AG08396 (cell line): ENCODE measurements around the gene ABCC4.

ENCODE experiments used
- DNase-seq: peaks from one replicate; pipeline ENCODE4 v3.0.0; 2012; ENCODE audit warnings: low spot score, mixed read lengths

Gene ABCC4

GRCh38 chr13:95115525-95115924, 185.7 kb downstream of the ABCC4 start:
- no peak for DNase-seq

GRCh38 chr13:95113601-95114000, 187.7 kb downstream of the ABCC4 start:
- DNase-seq = no peak

GRCh38 chr13:95112883-95113282, 188.4 kb downstream of the ABCC4 start:
- no peak for DNase-seq

- DNase-seq = no peak
These were observed 189.6 kb downstream of the ABCC4 start for GRCh38 chr13:95111608-95112007.

- DNase-seq = no peak
These were observed 194.7 kb downstream of the ABCC4 start for GRCh38 chr13:95106562-95106961.

- DNase-seq = no peak
These were observed 200.5 kb downstream of the ABCC4 start for GRCh38 chr13:95100525-95101433.

- no peak for DNase-seq
These were observed 201.7 kb downstream of the ABCC4 start for GRCh38 chr13:95099541-95099940.

- DNase-seq = no peak
These were observed 202.3 kb downstream of the ABCC4 start for GRCh38 chr13:95098916-95099315.

- DNase-seq = no peak
These were observed 209.5 kb downstream of the ABCC4 start for GRCh38 chr13:95091755-95092154.

- DNase-seq = peak; percentile 21
These were observed 213.4 kb downstream of the ABCC4 start for GRCh38 chr13:95087746-95088305.

GRCh38 chr13:95086761-95087160, 214.5 kb downstream of the ABCC4 start:
- no peak for DNase-seq

- peak; percentile 47 for DNase-seq
These were observed 217.5 kb downstream of the ABCC4 start for GRCh38 chr13:95083758-95084157.

- DNase-seq = no peak
These were observed 218.2 kb downstream of the ABCC4 start for GRCh38 chr13:95083066-95083465.

- DNase-seq = no peak
These were observed 225.7 kb downstream of the ABCC4 start for GRCh38 chr13:95075506-95075905.

- no peak for DNase-seq
These were observed 226.4 kb downstream of the ABCC4 start for GRCh38 chr13:95074820-95075219.

GRCh38 chr13:95073747-95074311, 227.4 kb downstream of the ABCC4 start:
- no peak for DNase-seq

- DNase-seq = no peak
These were observed 233.9 kb downstream of the ABCC4 start for GRCh38 chr13:95067303-95067702.

GRCh38 chr13:95060014-95060519, 241.2 kb downstream of the ABCC4 start:
- no peak for DNase-seq

GRCh38 chr13:95059306-95059705, 241.9 kb downstream of the ABCC4 start:
- no peak for DNase-seq

GRCh38 chr13:95058680-95059079, 242.6 kb downstream of the ABCC4 start:
- DNase-seq = no peak

- DNase-seq = no peak
These were observed 245.0 kb downstream of the ABCC4 start for GRCh38 chr13:95056266-95056665.

- DNase-seq = no peak
These were observed 250.2 kb downstream of the ABCC4 start for GRCh38 chr13:95050800-95051615.
